Smooth muscle cell (in vitro differentiated cells): Measurements from ENCODE around the gene SHKBP1. TPM values are rescaled to one million over a fixed set of nuclear protein-coding genes. Genes with fewer than 3 reads are reported as not detected.

Experiments
- DNase-seq: peaks from one replicate; lab custom pipeline; 2025; ENCODE audit not compliant: unreplicated experiment; lab: John Stamatoyannopoulos, UW
- H2AFZ ChIP-seq: fragments of 200-600 bp; sonication (generic); 2 replicates; pipeline ENCODE4 v1.6.0; 2016; ENCODE audit warnings: antibody characterized with exemption, low read depth, mild to moderate bottlenecking
- H3F3A ChIP-seq: fragments of 200-600 bp; sonication (generic); 2 replicates; pipeline ENCODE4 v1.6.0; 2017; ENCODE audit warnings: antibody characterized with exemption, low read depth
- H3K27ac ChIP-seq: fragments of 200-600 bp; sonication (generic); 2 replicates; pipeline ENCODE4 v1.5.1; 2016; ENCODE audit warnings: low read depth, mild to moderate bottlenecking
- H3K27me3 ChIP-seq: fragments of 200-600 bp; sonication (generic); 2 replicates; pipeline ENCODE4 v1.6.1; 2016; ENCODE audit warnings: low read depth, mild to moderate bottlenecking
- H3K36me3 ChIP-seq: fragments of 200-600 bp; sonication (generic); 2 replicates; pipeline ENCODE4 v1.5.1; 2016; ENCODE audit warnings: low read depth
- H3K4me1 ChIP-seq: fragments of 200-600 bp; sonication (generic); 2 replicates; pipeline ENCODE4 v1.5.1; 2016; ENCODE audit warnings: low read depth
- H3K4me2 ChIP-seq: fragments of 200-600 bp; sonication (generic); 2 replicates; pipeline ENCODE4 v1.6.0; 2016; ENCODE audit warnings: mild to moderate bottlenecking
- H3K4me3 ChIP-seq: fragments of 200-600 bp; sonication (generic); 2 replicates; pipeline ENCODE4 v1.5.1; 2016; ENCODE audit warnings: mild to moderate bottlenecking
- H3K79me2 ChIP-seq: fragments of 200-600 bp; sonication (generic); 2 replicates; pipeline ENCODE4 v1.6.0; 2016; ENCODE audit warnings: low read depth, mild to moderate bottlenecking
- H3K9ac ChIP-seq: fragments of 200-600 bp; sonication (generic); 2 replicates; pipeline ENCODE4 v1.6.0; 2016; ENCODE audit warnings: low read depth
- H3K9me3 ChIP-seq: fragments of 200-600 bp; sonication (generic); replicated peaks from 2 replicates; pipeline ENCODE4 v1.5.1; 2016; ENCODE audit warnings: low read depth
- H4K20me1 ChIP-seq: fragments of 200-600 bp; sonication (generic); 2 replicates; pipeline ENCODE4 v1.6.0; 2016; ENCODE audit warnings: low read depth
- WGBS: methylation state at CpG from one replicate; pipeline ENCODE4 v1.1.7; 2016; ENCODE audit warnings: low lambda C conversion rate; 5-methylcytosine and 5-hydroxymethylcytosine counted together
- polyA plus RNA-seq: library from polyadenylated mRNA; unstranded; fragments of >200 nt; fragmentation: Nextera tagmentation; extraction: Ambion mirVana; gene quantifications from 2 replicates; pipeline ENCODE4 v1.2.1, GENCODE V29; 2016
- total RNA-seq: library from RNA; depleted of rRNA; stranded (reverse); fragments of >200 nt; gene quantifications from 2 replicates; pipeline ENCODE4 v1.2.3, GENCODE V29; 2014
- TF ChIP-seq, protein P1 (sequence below): fragments of 200-600 bp; sonication (generic); IDR thresholded peaks from 2 replicates; pipeline ENCODE4 v1.5.1; 2017; ENCODE audit warnings: borderline replicate concordance, mild to moderate bottlenecking, antibody characterized with exemption; ENCODE audit not compliant: insufficient read depth, poor library complexity, severe bottlenecking

The SHKBP1 gene
- total and polyA plus RNA-seq, 2 experiments from 2014 or later = 40.9 to 90.8 TPM

DNA sequence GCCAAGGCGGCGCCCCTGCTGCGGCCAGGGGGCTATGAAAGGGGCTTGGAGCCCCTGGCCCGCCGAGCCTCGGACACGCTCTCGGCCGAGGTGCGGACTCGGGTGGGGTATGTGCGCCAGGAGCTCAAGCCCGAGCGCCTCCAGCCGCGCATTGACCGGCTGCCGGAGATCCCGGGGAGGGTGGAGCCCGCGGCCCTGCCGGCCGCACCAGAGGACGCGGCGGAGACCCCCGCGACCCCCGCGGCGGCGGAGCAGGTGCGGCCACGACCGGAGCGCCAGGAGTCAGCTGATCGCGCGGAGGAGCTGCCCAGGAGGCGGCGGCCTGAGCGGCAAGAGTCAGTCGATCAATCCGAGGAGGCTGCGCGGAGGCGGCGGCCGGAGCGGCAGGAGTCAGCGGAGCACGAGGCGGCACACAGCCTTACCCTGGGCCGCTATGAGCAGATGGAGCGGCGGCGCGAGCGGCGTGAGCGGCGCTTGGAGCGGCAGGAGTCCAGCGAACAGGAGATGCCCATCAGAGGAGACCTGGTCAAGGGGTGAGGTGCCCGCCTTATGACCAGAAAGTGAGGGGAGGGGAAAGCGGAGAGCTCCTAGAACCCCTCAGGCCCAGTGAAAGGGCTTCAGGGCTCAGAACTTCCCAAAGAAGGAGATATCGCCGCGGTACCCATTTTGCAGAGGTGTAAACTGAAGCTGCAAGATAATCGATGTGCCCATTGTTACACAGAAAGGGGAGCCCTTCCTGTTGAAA lies 8.8 kb upstream of the SHKBP1 start:
- no peak overlapping the region for H3K9ac ChIP-seq
- H3K4me2 ChIP-seq = peak overlapping the region; percentile 86
- whole genome bisulfite sequencing = 12% methylated on average over 70 of the region's 70 CpGs
- H4K20me1 ChIP-seq = no peaks in the 10 kb centered on the region
- peaks cover 9% of the 10 kb centered on the region for H3K4me1 ChIP-seq
- peaks cover 62% of the 10 kb centered on the region for H3K27me3 ChIP-seq
- DNase-seq = no peak
- no peaks in the 10 kb centered on the region for H3K9me3 ChIP-seq
- peak overlapping the region; percentile 40 for H3K4me3 ChIP-seq
- H3K79me2 ChIP-seq = no peaks in the 10 kb centered on the region
- no peak overlapping the region for H2AFZ ChIP-seq
- TF ChIP-seq, protein P1, sequence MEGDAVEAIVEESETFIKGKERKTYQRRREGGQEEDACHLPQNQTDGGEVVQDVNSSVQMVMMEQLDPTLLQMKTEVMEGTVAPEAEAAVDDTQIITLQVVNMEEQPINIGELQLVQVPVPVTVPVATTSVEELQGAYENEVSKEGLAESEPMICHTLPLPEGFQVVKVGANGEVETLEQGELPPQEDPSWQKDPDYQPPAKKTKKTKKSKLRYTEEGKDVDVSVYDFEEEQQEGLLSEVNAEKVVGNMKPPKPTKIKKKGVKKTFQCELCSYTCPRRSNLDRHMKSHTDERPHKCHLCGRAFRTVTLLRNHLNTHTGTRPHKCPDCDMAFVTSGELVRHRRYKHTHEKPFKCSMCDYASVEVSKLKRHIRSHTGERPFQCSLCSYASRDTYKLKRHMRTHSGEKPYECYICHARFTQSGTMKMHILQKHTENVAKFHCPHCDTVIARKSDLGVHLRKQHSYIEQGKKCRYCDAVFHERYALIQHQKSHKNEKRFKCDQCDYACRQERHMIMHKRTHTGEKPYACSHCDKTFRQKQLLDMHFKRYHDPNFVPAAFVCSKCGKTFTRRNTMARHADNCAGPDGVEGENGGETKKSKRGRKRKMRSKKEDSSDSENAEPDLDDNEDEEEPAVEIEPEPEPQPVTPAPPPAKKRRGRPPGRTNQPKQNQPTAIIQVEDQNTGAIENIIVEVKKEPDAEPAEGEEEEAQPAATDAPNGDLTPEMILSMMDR = no peak
- H3F3A ChIP-seq = peaks cover 8% of the 10 kb centered on the region
- no peaks in the 10 kb centered on the region for H3K36me3 ChIP-seq
- H3K27ac ChIP-seq = no peak overlapping the region

DNA sequence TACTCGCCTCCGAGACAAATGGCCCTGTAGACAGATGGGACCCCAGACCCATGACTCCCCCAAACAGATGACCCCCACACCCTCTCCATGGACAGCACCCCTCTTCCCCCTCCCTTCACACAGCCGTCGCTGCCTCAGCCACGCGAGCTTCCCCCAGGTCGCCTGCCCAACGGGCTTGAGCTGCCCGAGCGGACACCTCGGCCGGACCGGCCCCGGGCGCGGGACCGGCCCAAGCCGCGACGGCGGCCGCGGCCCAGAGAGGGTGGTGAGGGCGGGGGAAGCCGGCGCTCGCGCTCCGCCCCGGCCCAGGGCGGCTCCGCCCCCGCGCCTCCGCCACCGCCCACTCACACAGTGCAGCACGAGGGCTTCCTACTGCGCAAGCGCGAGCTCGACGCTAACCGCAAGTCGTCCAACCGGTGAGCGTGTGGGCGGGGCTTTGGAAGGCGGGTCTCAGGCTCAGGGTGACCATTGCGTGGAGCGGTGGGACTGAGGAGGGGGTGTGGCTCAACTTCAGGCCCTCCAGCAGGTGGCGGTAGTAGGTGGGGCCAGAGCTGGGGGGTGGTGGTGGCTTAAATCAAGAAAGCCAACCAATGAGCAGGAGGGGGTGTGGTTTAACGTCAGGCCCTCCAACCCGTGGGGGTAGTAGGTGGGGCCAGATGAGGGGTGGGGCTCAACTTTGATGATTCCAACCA lies 6.2 kb upstream of the SHKBP1 start:
- 2% methylated on average over 27 of the region's 53 CpGs for WGBS

DNA sequence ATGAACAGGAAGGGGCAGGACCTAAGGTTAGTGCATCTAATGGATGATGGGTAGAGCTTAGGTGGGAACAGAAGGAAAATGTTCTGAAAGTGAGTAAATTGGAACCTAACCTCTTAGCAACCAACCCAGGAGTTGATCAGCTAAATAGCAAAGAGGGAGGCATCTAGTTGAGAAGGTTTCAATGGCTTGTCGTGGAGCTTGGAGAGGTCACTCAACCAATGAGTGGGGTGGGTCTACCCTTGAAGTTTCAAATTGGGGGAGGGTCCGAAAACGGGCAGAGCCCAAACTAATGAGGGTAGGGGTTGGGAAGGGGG lies 5.7 kb upstream of the SHKBP1 start:
- no peak overlapping the region for H3K4me3 ChIP-seq
- H4K20me1 ChIP-seq = no peaks in the 10 kb centered on the region
- H3K4me1 ChIP-seq = peaks cover 9% of the 10 kb centered on the region
- H3K27ac ChIP-seq = no peak overlapping the region
- WGBS = 50% methylated on average over 3 of the region's 3 CpGs
- H3K79me2 ChIP-seq = no peaks in the 10 kb centered on the region
- TF ChIP-seq, protein P1 = no peak
- H3K27me3 ChIP-seq = peaks cover 32% of the 10 kb centered on the region
- peaks cover 8% of the 10 kb centered on the region for H3F3A ChIP-seq
- no peaks in the 10 kb centered on the region for H3K36me3 ChIP-seq
- DNase-seq = no peak
- no peak overlapping the region for H3K9ac ChIP-seq
- H2AFZ ChIP-seq = no peak overlapping the region
- H3K4me2 ChIP-seq = no peak overlapping the region
- H3K9me3 ChIP-seq = no peaks in the 10 kb centered on the region

More for the DNA sequence above, 6.2 kb upstream of the SHKBP1 start:
- DNase-seq = peak; percentile 82
- Histone ChIP-seq H3K79me2 (no peaks in the 10 kb centered on the region), H3K4me2 (peak overlapping the region; percentile 88), H3K9me3 (no peaks in the 10 kb centered on the region), H3F3A (peaks cover 8% of the 10 kb centered on the region), H3K27ac (peak overlapping the region; percentile 73), H3K4me3 (peak overlapping the region; percentile 56), H3K4me1 (peaks cover 9% of the 10 kb centered on the region), H3K27me3 (peaks cover 37% of the 10 kb centered on the region), H4K20me1 (no peaks in the 10 kb centered on the region), H3K36me3 (no peaks in the 10 kb centered on the region), H3K9ac (peak overlapping the region; percentile 83), H2AFZ (peak overlapping the region; percentile 40)
- TF ChIP-seq, protein P1 = no peak
